Keratinocyte (primary cell): ENCODE measurements around the gene TAOK2.

ENCODE experiments used
- CTCF ChIP-seq, 3 experiments: IDR thresholded peaks in 1 of 3; conservative IDR thresholded peaks in 1 of 3; optimal IDR thresholded peaks in 1 of 3; 2 replicates in 2 of 3; 3 replicates in 1 of 3; pipeline versions ENCODE3 to v1.5.1; 2011; ENCODE audit warnings: low read length in 3 of 3, mild to moderate bottlenecking in 3 of 3, moderate library complexity in 2 of 3, control low read depth in 1 of 3, inconsistent platforms in 1 of 3; ENCODE audit not compliant: insufficient read depth in 2 of 3; ENCODE audit errors: extremely low read depth in 1 of 3
- EZH2 ChIP-seq: IDR thresholded peaks from one replicate; pipeline ENCODE4 v1.6.1; 2012; ENCODE audit warnings: inconsistent platforms, mild to moderate bottlenecking, low read length, moderate library complexity

- TF ChIP-seq CTCF (optimal IDR thresholded peaks at IDR 0.05 in 1 of 3, IDR thresholded peaks at IDR 0.05 in 1 of 3, conservative IDR thresholded peaks at IDR 0.05 in 1 of 3; ENCODE audit: extremely low read depth in 1 of 3, insufficient read depth in 2 of 3, low read length in 3 of 3) (no peak), EZH2 (no peak)
These were observed 10.6 kb downstream of the TAOK2 start for GRCh38 chr16:29984137-29984763.
